AG08395 (cell line): ENCODE results near the gene ADK.
"Not testable (repeated sequence)": the region's sequence is repeated elsewhere in the genome, so short reads cannot be mapped to it uniquely, and the experiment has no call there.

Source experiments
- DNase-seq: peaks from one replicate; pipeline ENCODE4 v3.0.0; 2012; ENCODE audit warnings: mixed read lengths, low spot score

ADK gene

GRCh38 chr10:74150990-74151878 is at the start of gene ADK:
Gene ADK, plus strand, starts transcription at chr10:74151221. Its CDS starts 58 bp downstream, at chr10:74151279.
- DNase-seq: peak; percentile 100

DNA sequence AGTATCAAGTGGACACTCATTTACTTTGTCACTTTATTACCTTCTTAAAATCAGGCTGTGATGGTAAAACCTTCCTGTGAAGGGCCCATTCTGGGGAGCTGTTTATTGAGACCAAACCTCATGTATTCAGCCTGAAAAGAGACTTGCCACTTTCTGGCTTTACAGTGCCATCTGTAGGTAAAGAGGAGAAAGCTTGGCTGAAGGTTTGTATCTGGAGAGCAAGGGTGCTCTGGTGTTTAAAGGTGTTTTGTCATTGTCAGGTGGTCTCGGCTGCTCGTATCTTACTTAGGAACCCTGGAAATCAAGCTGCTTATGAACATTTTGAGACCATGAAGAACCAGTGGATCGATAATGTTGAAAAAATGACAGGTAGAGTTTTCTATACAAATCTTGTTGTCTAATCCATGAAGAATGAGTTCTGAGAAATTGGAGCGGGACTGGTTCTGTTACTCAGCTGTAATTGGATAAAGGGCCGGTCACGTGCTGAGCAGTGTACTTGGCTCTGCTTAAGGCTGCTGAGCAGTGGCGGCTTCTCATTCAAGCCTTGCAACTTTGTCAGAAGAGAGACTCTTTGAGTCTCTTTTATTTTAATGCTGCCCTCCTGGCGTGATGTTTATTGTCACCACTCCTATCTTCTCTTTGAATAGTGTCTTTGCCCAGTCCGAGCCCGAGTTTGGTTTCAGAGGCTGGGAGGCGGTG is 47.3 kb upstream of the ADK start:
- peak; percentile 22 for DNase-seq

GRCh38 chr10:74104480-74104879 is 46.5 kb upstream of the ADK start:
- no peak for DNase-seq

GRCh38 chr10:74104996-74105395 is 46.0 kb upstream of the ADK start:
- no peak for DNase-seq

DNA sequence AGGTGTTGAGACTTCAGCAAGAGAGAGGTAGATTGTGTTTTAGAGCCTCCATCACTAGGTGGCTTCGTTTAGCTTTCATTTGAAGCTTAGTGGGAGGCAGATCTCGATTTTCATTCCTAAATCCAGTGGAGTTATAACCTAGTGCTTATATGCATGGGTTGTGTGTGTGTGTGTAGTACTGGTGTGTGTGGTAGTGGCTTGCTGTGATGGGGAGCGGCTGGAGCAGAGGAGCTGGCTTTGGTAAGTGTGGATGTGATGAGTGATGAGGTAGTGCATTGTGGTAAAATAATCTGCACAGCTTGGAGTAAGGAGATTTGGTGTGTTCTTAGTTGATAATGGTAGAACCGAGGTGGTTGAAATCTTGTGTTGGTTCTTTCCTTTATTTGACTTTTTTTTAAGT is 43.6 kb upstream of the ADK start:
- DNase-seq: no peak

DNA sequence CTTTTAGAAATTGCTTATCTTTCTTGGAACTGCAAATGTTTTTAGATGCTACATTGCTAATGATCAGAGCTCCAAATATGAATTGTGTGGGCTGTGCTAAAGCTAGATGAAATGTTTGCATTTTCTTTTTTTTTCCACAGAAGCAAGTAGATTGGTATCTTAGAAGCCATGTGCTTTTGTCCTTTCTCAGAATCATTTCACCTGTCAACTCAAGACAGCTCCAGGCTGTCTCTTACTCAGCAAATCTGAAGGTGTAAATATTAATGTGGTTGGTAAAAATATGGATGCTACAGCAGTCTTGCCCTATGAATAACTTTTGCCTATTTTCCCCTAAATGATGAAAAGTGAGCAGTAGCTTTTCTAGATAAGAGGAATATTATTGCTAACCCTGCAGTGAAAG is 41.6 kb upstream of the ADK start:
- no peak for DNase-seq

DNA sequence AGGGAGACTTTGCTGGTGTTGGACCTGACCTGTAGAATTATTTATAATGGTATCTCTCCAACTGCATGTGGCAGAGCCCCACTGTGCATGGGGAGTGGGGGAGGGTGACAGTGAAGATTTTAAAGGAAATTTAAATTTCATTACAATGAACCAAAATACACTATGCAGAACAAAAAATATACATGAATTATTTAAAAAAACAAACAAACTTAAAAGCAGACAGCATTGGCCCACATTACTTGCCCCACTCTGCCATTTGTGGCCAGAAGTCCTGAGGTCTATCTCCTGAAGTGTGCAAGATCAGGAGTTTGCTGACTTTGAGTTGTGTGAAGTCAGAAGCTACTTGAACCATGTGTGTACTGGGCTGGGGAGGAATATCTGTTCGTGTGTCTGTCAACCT is 40.9 kb upstream of the ADK start:
- DNase-seq: no peak

DNA sequence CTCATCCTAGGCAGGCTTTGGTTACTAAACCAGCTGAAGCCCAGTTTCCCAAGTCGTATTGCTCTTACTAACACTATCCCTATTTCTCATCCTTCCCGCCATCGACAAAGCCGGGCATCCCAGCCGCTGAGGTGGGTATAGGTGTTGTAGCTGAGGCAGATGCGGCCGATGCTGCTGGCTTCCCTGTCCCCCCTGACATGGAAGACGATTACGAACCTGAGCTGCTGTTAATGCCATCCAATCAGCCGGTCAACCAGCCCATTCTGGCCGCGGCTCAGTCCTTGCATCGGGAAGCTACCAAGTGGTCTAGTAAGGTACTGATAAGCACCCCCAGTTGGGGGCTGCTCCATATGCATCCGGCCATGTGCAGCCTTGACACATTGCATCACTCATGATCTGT is 39.2 kb upstream of the ADK start:
- no peak for DNase-seq

DNA sequence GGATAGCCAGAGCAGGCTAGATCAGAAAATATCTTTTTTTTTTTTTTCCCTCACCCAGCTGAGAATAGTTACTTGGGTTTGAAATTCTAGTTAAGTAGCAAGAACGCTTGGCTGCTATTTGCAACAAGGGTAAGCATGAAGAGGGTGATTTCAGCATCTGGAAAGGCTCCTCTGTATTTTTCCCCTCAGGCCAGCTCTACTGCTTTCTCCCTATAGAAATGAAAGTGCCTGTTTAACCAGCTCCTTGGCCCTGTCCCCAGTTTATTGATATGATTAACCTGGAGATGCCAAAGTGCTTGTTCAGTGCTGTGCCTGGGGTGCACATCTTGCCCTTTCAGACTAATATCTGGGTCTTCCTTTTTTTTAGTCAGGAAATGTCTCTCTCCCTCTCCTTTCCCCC is 37.5 kb upstream of the ADK start:
- DNase-seq: no peak

DNA sequence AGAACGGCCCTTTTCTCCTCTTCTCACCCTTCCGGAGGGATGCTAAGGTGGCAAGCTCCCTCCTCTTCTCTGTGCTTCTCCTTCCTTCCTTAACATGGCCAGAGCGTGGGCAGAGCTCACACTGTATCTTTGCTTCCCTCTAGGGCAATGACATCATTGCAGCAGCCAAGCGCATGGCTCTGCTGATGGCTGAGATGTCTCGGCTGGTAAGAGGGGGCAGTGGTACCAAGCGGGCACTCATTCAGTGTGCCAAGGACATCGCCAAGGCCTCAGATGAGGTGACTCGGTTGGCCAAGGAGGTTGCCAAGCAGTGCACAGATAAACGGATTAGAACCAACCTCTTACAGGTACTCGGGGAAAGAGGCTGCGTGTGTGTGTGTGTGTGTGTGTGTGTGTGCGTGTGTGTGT is 37.0 kb upstream of the ADK start:
- DNase-seq: no peak

DNA sequence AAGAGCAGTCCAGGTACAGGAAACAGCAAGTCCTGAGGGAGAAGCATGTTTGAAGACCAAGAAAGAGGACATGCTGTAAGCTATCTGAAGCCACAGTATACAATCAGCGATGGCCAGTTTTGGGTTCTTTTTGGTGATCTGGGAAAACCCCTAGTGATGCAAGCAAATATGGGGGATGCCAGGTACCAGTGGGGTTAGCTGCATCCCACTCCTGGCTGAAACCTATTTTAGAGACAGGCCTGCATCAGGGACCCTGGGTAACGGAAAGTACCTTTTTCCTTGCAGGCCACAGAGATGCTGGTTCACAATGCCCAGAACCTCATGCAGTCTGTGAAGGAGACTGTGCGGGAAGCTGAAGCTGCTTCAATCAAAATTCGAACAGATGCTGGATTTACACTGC is 33.3 kb upstream of the ADK start:
- DNase-seq: no peak

DNA sequence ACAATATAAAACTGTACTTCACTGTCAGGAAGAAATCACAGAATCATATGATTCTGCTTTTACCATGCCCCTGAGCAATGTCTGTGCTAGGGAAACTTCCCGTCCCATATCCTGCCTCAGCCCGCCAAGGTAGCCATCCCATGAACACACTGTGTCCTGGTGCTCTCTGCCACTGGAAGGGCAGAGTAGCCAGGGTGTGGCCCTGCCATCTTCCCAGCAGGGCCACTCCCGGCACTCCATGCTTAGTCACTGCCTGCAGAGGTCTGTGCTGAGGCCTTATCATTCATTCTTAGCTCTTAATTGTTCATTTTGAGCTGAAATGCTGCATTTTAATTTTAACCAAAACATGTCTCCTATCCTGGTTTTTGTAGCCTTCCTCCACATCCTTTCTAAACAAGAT is 32.2 kb upstream of the ADK start:
- peak; percentile 25 for DNase-seq

DNA sequence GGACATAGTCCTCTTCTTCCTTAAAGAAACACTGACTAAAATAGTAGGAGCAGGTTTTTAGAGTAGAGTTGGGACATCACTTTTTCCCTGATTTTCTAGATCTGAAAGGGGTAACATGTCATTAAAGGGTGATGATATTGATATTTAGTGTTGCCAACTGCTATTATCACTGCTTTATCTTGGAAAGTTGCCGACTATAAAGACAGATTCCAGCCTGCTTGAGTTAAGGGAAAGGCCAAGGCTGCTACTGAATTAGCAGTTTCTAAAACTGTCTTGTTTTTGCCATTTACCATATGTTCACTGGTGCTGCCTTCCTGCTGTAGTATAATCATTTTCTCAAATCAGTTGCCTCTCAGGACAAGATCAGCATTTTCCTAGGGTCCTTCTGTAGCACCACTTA is 30.1 kb upstream of the ADK start:
- DNase-seq: no peak

DNA sequence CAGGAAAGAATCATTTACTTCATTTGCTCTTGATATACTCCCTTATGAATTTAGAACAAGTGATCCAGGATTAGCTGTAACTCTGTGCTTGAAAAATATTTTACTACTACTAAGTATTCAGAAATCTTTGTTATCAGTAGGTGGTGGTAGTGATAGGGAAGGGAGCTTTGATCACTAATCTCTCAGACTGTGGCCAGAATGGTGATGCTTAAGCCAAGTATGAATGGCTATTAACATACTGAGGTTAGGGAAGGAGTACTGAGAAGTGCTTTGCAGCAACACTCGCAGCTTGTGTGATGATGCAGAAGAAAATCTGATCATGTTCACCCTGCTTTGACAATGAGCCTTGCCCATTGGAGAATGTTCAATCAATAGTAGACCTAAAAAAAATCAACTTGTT is 29.7 kb upstream of the ADK start:
- no peak for DNase-seq

- DNase-seq: no peak
These were observed 29.0 kb upstream of the ADK start for GRCh38 chr10:74122060-74122459.

DNA sequence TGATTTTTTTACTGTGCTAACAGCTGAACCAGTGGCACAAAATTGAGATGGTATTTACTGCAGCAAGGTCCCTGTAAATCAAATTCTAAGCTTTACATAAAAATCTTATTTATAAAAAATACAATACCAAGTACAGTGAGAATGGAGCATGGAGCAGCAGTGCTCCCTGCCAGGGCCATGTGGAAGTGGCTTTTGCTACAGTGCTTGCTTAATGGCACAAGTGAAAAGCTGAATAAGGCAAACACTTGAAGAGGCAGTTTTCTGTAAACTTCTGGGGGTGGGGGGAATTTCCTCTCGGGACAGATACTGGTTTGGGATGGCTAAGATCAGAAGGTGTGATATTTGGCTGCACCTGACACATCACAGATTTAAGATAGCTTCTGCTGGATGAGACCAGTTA is 27.9 kb upstream of the ADK start:
- DNase-seq: no peak

- DNase-seq: no peak
These were observed 16.8 kb upstream of the ADK start for GRCh38 chr10:74133923-74134820.

DNA sequence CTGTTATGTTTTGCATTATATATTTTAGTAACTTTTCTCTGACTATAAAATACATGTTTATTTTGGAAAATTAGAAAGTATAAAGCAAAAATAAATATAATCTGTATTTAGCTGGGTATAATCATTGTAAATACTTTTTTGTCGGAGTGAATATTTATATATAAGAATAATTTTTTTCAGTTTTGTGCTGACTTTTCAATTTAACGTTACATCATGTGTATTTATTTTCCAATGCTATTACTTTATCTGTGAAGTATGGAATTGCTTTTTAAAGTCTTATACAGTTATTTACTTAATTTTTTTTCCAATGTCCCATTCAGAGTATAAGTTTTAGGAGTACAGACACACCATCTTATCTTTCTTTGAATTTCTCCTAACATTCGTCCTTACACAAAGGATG is 15.6 kb upstream of the ADK start:
- DNase-seq: no peak

- no peak for DNase-seq
These were observed 13.0 kb upstream of the ADK start for GRCh38 chr10:74137992-74138391.

GRCh38 chr10:74138596-74138995 is 12.4 kb upstream of the ADK start:
- not testable (repeated sequence) for DNase-seq

- DNase-seq: no peak
These were observed 11.0 kb upstream of the ADK start for GRCh38 chr10:74139981-74140380.

DNA sequence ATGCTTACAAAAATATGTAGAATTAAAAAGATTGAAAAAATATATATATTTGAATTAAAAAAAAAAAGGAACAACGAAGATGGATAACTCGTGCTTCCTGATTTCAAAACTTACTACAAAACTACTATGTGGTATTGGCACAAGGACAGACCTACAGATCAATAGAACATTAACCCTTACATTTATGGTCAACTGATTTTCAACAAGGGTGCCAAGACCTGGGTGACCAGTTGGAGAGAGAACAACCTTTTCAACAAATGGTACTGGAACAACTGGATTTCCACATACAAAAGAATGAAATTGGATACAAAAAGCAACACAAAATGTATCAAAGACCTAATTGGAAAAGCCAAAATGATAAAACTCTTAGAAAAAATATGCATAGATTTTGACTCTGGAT is 10.5 kb upstream of the ADK start:
- DNase-seq: no peak

- peak; percentile 65 for DNase-seq
These were observed 5.9 kb upstream of the ADK start for GRCh38 chr10:74145133-74145532.
